Measurements from ENCODE around the gene TMC7. TPM values are rescaled to one million over a fixed set of nuclear protein-coding genes. Genes with fewer than 3 reads are reported as not detected.
"Not testable (repeated sequence)": the region's sequence is repeated elsewhere in the genome, so short reads cannot be mapped to it uniquely, and the experiment has no call there.

Gene TMC7
- total RNA-seq, 2 experiments from 2014 or later = not detected

- Mint-ChIP-seq H3K4me1 (ENCODE audit: low read depth) (peaks cover 13% of the 10 kb centered on the region), H3K27ac (peak overlapping the region; percentile 37), H3K4me3 (peak overlapping the region; percentile 53)
- H3K27me3 Mint-ChIP-seq (ENCODE audit: low read depth); H3K36me3 Mint-ChIP-seq (ENCODE audit: low read depth); H3K9me3 Mint-ChIP-seq (ENCODE audit: insufficient read depth): not testable (repeated sequence)
- peak; percentile 46 for DNase-seq
- POLR2A ChIA-PET = interaction anchor here (1.0 kb wide), 1 partner anchor 10 kb away, joined by 3 read pairs; no protein-coding TSS in a partner anchor
- CTCF ChIA-PET = interaction anchor here (1.1 to 1.7 kb wide), 3 partner anchors 9 to 15 kb away, joined by 3 to 7 read pairs (median 3); no protein-coding TSS in a partner anchor
- ATAC-seq = peak; percentile 76
Observed at GRCh38 chr16:18955874-18956580, 27.7 kb upstream of the TMC7 start.

GRCh38 chr16:18956658-18957241 lies 27.0 kb upstream of the TMC7 start:
- H3K27ac Mint-ChIP-seq; POLR2A ChIA-PET; H3K36me3 Mint-ChIP-seq (ENCODE audit: low read depth); H3K27me3 Mint-ChIP-seq (ENCODE audit: low read depth); H3K9me3 Mint-ChIP-seq (ENCODE audit: insufficient read depth); DNase-seq; ATAC-seq: not testable (repeated sequence)
- CTCF ChIA-PET = interaction anchor here (1.2 to 1.7 kb wide), 2 partner anchors 10 to 13 kb away, joined by 3 to 7 read pairs; no protein-coding TSS in a partner anchor
- Mint-ChIP-seq H3K4me1 (ENCODE audit: low read depth) (peaks cover 11% of the 10 kb centered on the region), H3K4me3 (peak overlapping the region; percentile 53)

DNA sequence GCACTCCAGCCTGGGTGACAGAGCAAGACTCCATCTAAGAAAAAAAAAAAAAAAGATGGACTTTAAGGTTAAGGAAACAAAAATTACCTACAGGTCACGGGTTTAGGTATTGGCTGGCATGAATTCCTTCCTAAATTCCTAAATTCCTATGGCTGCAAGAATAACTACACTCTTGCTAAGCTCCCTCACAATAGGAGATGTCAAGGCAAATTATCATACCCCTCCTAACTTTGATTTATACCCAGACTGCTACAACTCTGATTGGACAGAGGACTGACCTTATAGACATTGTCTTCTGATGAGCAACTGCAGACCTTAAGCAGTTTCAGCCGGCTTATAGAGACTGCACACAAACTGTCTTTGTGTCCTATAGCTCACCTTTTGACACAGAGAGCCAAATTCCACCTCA lies 25.1 kb upstream of the TMC7 start:
- Mint-ChIP-seq H3K27ac (no peak overlapping the region), H3K4me3 (no peak overlapping the region), H3K36me3 (ENCODE audit: low read depth) (no peaks in the 10 kb centered on the region), H3K9me3 (ENCODE audit: insufficient read depth) (no peaks in the 10 kb centered on the region), H3K4me1 (ENCODE audit: low read depth) (peaks cover 11% of the 10 kb centered on the region), H3K27me3 (ENCODE audit: low read depth) (peaks cover 7% of the 10 kb centered on the region)
- DNase-seq (no peak), ATAC-seq (no peak)
- POLR2A ChIA-PET = interaction anchor here (0.6 kb wide), 1 partner anchor 568 kb away, joined by 3 read pairs; no protein-coding TSS in a partner anchor
- CTCF ChIA-PET = interaction anchor here (2.2 kb wide), 1 partner anchor 11 kb away, joined by 6 read pairs; no protein-coding TSS in a partner anchor

DNA sequence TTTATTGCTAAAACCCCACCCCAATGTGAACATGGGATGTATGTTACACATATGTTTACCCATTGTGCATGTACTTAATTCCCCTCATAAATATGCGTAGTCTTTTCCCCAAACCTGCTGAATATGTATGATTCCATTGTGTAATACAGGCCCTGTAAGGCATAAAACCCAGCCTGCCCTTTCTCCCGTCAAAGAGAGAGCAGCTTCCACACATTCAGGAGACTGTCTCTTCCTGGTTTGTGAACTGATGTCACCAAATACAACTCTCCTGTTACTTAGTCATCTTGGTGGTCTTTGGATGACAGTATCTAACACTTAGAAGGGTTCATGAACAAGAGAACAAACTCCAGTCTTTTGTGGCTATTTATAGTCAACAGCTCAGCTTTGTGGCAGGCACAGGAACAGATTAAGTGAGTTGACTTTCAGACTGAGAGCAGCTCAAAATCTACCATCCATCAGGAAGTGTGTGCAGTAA lies 24.7 kb upstream of the TMC7 start:
- ATAC-seq (no peak), DNase-seq (no peak)
- ChIA-PET CTCF (interaction anchor here (2.2 kb wide), 1 partner anchor 11 kb away, joined by 6 read pairs; no protein-coding TSS in a partner anchor), POLR2A (interaction anchor here (0.6 kb wide), 1 partner anchor 567 kb away, joined by 3 read pairs; no protein-coding TSS in a partner anchor)
- no peak overlapping the region for H3K4me3 Mint-ChIP-seq
- H3K4me1 Mint-ChIP-seq (ENCODE audit: low read depth) = peaks cover 11% of the 10 kb centered on the region
- no peak overlapping the region for H3K27ac Mint-ChIP-seq
- peaks cover 7% of the 10 kb centered on the region for H3K27me3 Mint-ChIP-seq (ENCODE audit: low read depth)
- H3K36me3 Mint-ChIP-seq (ENCODE audit: low read depth) = no peaks in the 10 kb centered on the region
- H3K9me3 Mint-ChIP-seq (ENCODE audit: insufficient read depth) = no peaks in the 10 kb centered on the region

DNA sequence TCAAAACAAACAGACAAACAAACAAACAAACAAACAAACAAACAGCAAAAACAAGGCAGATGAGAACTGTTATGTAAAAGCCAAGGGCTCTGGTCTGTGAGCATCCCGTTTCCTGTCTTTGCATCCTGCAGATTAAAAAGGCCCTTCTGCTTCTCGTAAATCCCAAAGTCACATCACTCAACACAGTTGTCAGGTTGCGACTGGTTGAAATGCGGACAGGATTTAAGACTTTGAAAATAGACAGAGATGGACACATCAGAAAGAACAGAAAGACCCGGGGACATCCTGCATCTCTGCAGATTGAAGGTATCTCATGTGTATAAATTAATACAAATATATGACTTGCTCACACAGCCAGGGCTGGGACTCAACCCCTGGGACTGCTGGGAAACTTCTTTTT lies 18.2 kb upstream of the TMC7 start:
- H3K9me3 Mint-ChIP-seq (ENCODE audit: insufficient read depth) = no peaks in the 10 kb centered on the region
- ChIA-PET POLR2A (no interaction called here), CTCF (no interaction called here)
- ATAC-seq (no peak), DNase-seq (no peak)
- H3K4me3 Mint-ChIP-seq = no peak overlapping the region
- H3K27me3 Mint-ChIP-seq (ENCODE audit: low read depth) = peaks cover 6% of the 10 kb centered on the region
- peaks cover 6% of the 10 kb centered on the region for H3K4me1 Mint-ChIP-seq (ENCODE audit: low read depth)
- no peak overlapping the region for H3K27ac Mint-ChIP-seq
- H3K36me3 Mint-ChIP-seq (ENCODE audit: low read depth) = no peaks in the 10 kb centered on the region

GRCh38 chr16:18966791-18967190 lies 16.9 kb upstream of the TMC7 start:
- Mint-ChIP-seq H3K4me1 (ENCODE audit: low read depth) (peaks cover 6% of the 10 kb centered on the region), H3K27ac (no peak overlapping the region), H3K36me3 (ENCODE audit: low read depth) (no peaks in the 10 kb centered on the region), H3K27me3 (ENCODE audit: low read depth) (peaks cover 10% of the 10 kb centered on the region), H3K9me3 (ENCODE audit: insufficient read depth) (no peaks in the 10 kb centered on the region), H3K4me3 (no peak overlapping the region)
- no peak for ATAC-seq
- no peak for DNase-seq
- ChIA-PET CTCF (interaction anchor here (1.0 to 1.4 kb wide), 2 partner anchors 12 to 165 kb away, joined by 3 to 4 read pairs; partner anchors contain the start of gene ARL6IP1), POLR2A (no interaction called here)

- Mint-ChIP-seq H3K9me3 (ENCODE audit: insufficient read depth) (no peaks in the 10 kb centered on the region), H3K27me3 (ENCODE audit: low read depth) (peaks cover 7% of the 10 kb centered on the region), H3K4me1 (ENCODE audit: low read depth) (peaks cover 6% of the 10 kb centered on the region), H3K27ac (no peak overlapping the region), H3K4me3 (peak overlapping the region; percentile 52), H3K36me3 (ENCODE audit: low read depth) (no peaks in the 10 kb centered on the region)
- ChIA-PET POLR2A (interaction anchor here (1.0 kb wide), 1 partner anchor 168 kb away, joined by 3 read pairs; the partner anchor contains the start of gene ARL6IP1), CTCF (interaction anchor here (0.5 to 2.1 kb wide), 9 partner anchors 8 to 168 kb away, joined by 3 to 13 read pairs (median 4); partner anchors contain the start of genes ARL6IP1 and TMC7)
- DNase-seq (peak; percentile 86), ATAC-seq (peak; percentile 96)
Observed at GRCh38 chr16:18969050-18969854, 14.5 kb upstream of the TMC7 start.

- POLR2A ChIA-PET = no interaction called here
- Mint-ChIP-seq H3K36me3 (ENCODE audit: low read depth) (no peaks in the 10 kb centered on the region), H3K27ac (no peak overlapping the region), H3K27me3 (ENCODE audit: low read depth) (peaks cover 7% of the 10 kb centered on the region), H3K9me3 (ENCODE audit: insufficient read depth) (no peaks in the 10 kb centered on the region), H3K4me3 (no peak overlapping the region), H3K4me1 (ENCODE audit: low read depth) (peaks cover 6% of the 10 kb centered on the region)
- ATAC-seq (no peak), DNase-seq (no peak)
- CTCF ChIA-PET = interaction anchor here (0.5 to 2.1 kb wide), 8 partner anchors 9 to 169 kb away, joined by 3 to 13 read pairs (median 4); partner anchors contain the start of genes ARL6IP1 and TMC7
Observed at GRCh38 chr16:18969855-18970240, 13.9 kb upstream of the TMC7 start.

DNA sequence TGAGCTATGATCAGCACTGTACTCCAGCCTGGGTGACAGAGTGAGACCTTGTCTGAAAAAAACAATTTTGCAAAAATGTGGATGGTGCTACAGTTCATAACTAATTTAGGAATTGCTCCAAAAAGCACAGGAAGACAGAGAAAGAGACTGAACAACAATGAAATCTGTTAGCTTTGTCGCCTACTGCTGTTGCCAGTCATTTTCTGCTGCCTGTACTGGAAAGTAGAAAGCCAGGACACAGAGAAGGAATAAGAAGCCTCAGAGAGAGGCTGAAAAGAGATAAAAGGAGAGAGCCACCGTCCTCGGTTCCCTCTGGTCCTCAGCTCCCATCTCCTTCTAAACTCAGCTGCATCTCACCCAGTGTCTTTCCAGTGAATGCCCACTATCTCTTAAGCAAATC lies 8.6 kb upstream of the TMC7 start:
- ATAC-seq = no peak
- Mint-ChIP-seq H3K27me3 (ENCODE audit: low read depth) (peaks cover 20% of the 10 kb centered on the region), H3K36me3 (ENCODE audit: low read depth) (no peaks in the 10 kb centered on the region), H3K9me3 (ENCODE audit: insufficient read depth) (no peaks in the 10 kb centered on the region), H3K27ac (no peak overlapping the region), H3K4me1 (ENCODE audit: low read depth) (no peaks in the 10 kb centered on the region), H3K4me3 (no peak overlapping the region)
- ChIA-PET CTCF (no interaction called here), POLR2A (no interaction called here)
- no peak for DNase-seq

- no peak overlapping the region for H3K27ac Mint-ChIP-seq
- H3K9me3 Mint-ChIP-seq (ENCODE audit: insufficient read depth) = no peaks in the 10 kb centered on the region
- CTCF ChIA-PET = interaction anchor here (1.5 kb wide), 1 partner anchor 106 kb away, joined by 5 read pairs; no protein-coding TSS in a partner anchor
- no peaks in the 10 kb centered on the region for H3K36me3 Mint-ChIP-seq (ENCODE audit: low read depth)
- DNase-seq = no peak
- no peak overlapping the region for H3K4me3 Mint-ChIP-seq
- peaks cover 33% of the 10 kb centered on the region for H3K27me3 Mint-ChIP-seq (ENCODE audit: low read depth)
- POLR2A ChIA-PET = no interaction called here
- no peak for ATAC-seq
- H3K4me1 Mint-ChIP-seq (ENCODE audit: low read depth) = peaks cover 4% of the 10 kb centered on the region
Observed at GRCh38 chr16:18979936-18980335, 3.8 kb upstream of the TMC7 start.

GRCh38 chr16:18984435-18985005 lies 786 bp downstream of the TMC7 start:
- ATAC-seq (no peak), DNase-seq (no peak)
- no peak overlapping the region for H3K4me3 Mint-ChIP-seq
- no peaks in the 10 kb centered on the region for H3K36me3 Mint-ChIP-seq (ENCODE audit: low read depth)
- H3K9me3 Mint-ChIP-seq (ENCODE audit: insufficient read depth) = no peaks in the 10 kb centered on the region
- POLR2A ChIA-PET = no interaction called here
- CTCF ChIA-PET = interaction anchor here (0.8 to 1.5 kb wide), 3 partner anchors 15 to 101 kb away, joined by 3 to 4 read pairs (median 3); no protein-coding TSS in a partner anchor
- H3K27ac Mint-ChIP-seq = no peak overlapping the region
- peaks cover 24% of the 10 kb centered on the region for H3K27me3 Mint-ChIP-seq (ENCODE audit: low read depth)
- H3K4me1 Mint-ChIP-seq (ENCODE audit: low read depth) = peaks cover 4% of the 10 kb centered on the region

Measured in activated CD8-positive, alpha-beta T cell treated with anti-CD3 and anti-CD28 coated beads, Interleukin-2, amount 10 ng/mL, durations not matched to agents 7 days and 5 days (primary cell).